SU-DHL-6 (cell line): ENCODE data around the gene ICAM1.

Experiments used
- H2AFZ ChIP-seq: fragments of 200-600 bp; sonication (generic); 2 replicates; pipeline ENCODE4 v1.6.1; 2014; ENCODE audit warnings: low read depth, mild to moderate bottlenecking, moderate library complexity, mixed read lengths, antibody characterized with exemption, low read length; ENCODE audit not compliant: severe bottlenecking
- H3F3A ChIP-seq: fragments of 200-600 bp; shearing (Covaris generic); 2 replicates; pipeline ENCODE4 v1.6.0; 2016; ENCODE audit warnings: antibody characterized with exemption, mild to moderate bottlenecking; ENCODE audit not compliant: insufficient read depth
- H3K27ac ChIP-seq: fragments of 200-600 bp; sonication (generic); 2 replicates; pipeline ENCODE4 v1.5.1; 2016; ENCODE audit warnings: low read depth, mild to moderate bottlenecking, low read length, moderate library complexity, mixed read lengths
- H3K27me3 ChIP-seq: fragments of 200-600 bp; sonication (generic), shearing (Covaris generic); 2 replicates; pipeline ENCODE4 v1.6.0; 2014; ENCODE audit warnings: mild to moderate bottlenecking, low read length
- H3K36me3 ChIP-seq: fragments of 200-600 bp; sonication (generic); 2 replicates; pipeline ENCODE4 v1.6.1; 2014; ENCODE audit warnings: mild to moderate bottlenecking, low read length, mixed read lengths
- H3K4me2 ChIP-seq: fragments of 300-600, 200-600 bp; shearing (Covaris generic), sonication (generic); 2 replicates; pipeline ENCODE4 v1.6.0; 2014; ENCODE audit warnings: low read length, low read depth, mild to moderate bottlenecking; ENCODE audit not compliant: poor library complexity, severe bottlenecking
- H3K4me3 ChIP-seq: fragments of 200-600 bp; sonication (generic); 2 replicates; pipeline ENCODE4 v1.5.1; 2014; ENCODE audit warnings: antibody characterized with exemption, low read length, mild to moderate bottlenecking, mixed read lengths; ENCODE audit not compliant: insufficient read depth, poor library complexity, severe bottlenecking
- H3K79me2 ChIP-seq: fragments of 200-600 bp; sonication (generic); 2 replicates; pipeline ENCODE4 v1.6.1; 2014; ENCODE audit warnings: mild to moderate bottlenecking, low read length, moderate library complexity; ENCODE audit not compliant: insufficient read depth
- H3K9ac ChIP-seq: fragments of 200-600 bp; sonication (generic); 2 replicates; pipeline ENCODE4 v1.7.0; 2014; ENCODE audit warnings: mild to moderate bottlenecking, low read length
- H3K9me2 ChIP-seq: fragments of 200-600 bp; sonication (generic); replicated peaks from 2 replicates; pipeline ENCODE4 v1.6.1; 2014; ENCODE audit warnings: low read length; ENCODE audit not compliant: insufficient read depth
- H3K9me3 ChIP-seq: fragments of 200-600 bp; sonication (generic); 2 replicates; pipeline ENCODE4 v1.6.1; 2014; ENCODE audit warnings: low read length, mixed read lengths; ENCODE audit not compliant: insufficient read depth
- H4K20me1 ChIP-seq: fragments of 200-600 bp; sonication (generic); 2 replicates; pipeline ENCODE4 v1.6.1; 2014; ENCODE audit warnings: low read depth, mild to moderate bottlenecking, antibody characterized with exemption, low read length, moderate library complexity, mixed read lengths
- CTCF ChIP-seq: fragments of 200-600 bp; sonication (generic); IDR thresholded peaks from one replicate; pipeline ENCODE4 v1.5.1; 2017; ENCODE audit warnings: antibody characterized with exemption, mild to moderate bottlenecking, low read length, moderate library complexity; ENCODE audit not compliant: insufficient read depth, poor library complexity, severe bottlenecking
- EZH2phosphoT487 ChIP-seq: fragments of 200-600 bp; sonication (generic), shearing (Covaris generic); conservative IDR thresholded peaks from 2 replicates; pipeline ENCODE4 v1.6.1; 2018; ENCODE audit warnings: mild to moderate bottlenecking, antibody characterized with exemption, low read length, moderate library complexity, mixed read lengths

ICAM1 gene

GRCh38 chr19:10227026-10227971, 43.6 kb upstream of the ICAM1 start:
- peaks cover 22% of the 10 kb centered on the region; the same call in 1 of the 2 replicates for H3K36me3 ChIP-seq
- no peaks in the 10 kb centered on the region; the same call in 1 of the 2 replicates for H4K20me1 ChIP-seq
- H3K79me2 ChIP-seq = peaks cover 88% of the 10 kb centered on the region
- H3F3A ChIP-seq = peaks cover 84% of the 10 kb centered on the region
- peak overlapping the region; percentile 100 for H3K27ac ChIP-seq
- H3K27me3 ChIP-seq = no peaks in the 10 kb centered on the region
- H2AFZ ChIP-seq = no peak overlapping the region
- peak overlapping the region; percentile 20 for H3K4me3 ChIP-seq
- H3K9me3 ChIP-seq = no peaks in the 10 kb centered on the region
- no peaks in the 10 kb centered on the region for H3K9me2 ChIP-seq
- peak overlapping the region; percentile 83 for H3K4me2 ChIP-seq
- no peak for TF ChIP-seq EZH2phosphoT487
- peak; percentile 57 for TF ChIP-seq CTCF
- peak overlapping the region; percentile 100 for H3K9ac ChIP-seq

GRCh38 chr19:10228393-10228792, 42.5 kb upstream of the ICAM1 start:
- no peaks in the 10 kb centered on the region for H3K9me2 ChIP-seq
- peaks cover 83% of the 10 kb centered on the region for H3F3A ChIP-seq
- H3K9me3 ChIP-seq = no peaks in the 10 kb centered on the region
- H2AFZ ChIP-seq = no peak overlapping the region
- H3K27me3 ChIP-seq = no peaks in the 10 kb centered on the region
- H3K27ac ChIP-seq = peak overlapping the region; percentile 100
- no peak for TF ChIP-seq EZH2phosphoT487
- peak overlapping the region; percentile 100 for H3K9ac ChIP-seq
- H3K4me2 ChIP-seq = peak overlapping the region; percentile 83
- peaks cover 87% of the 10 kb centered on the region for H3K79me2 ChIP-seq
- H3K36me3 ChIP-seq = peaks cover 22% of the 10 kb centered on the region; the same call in 1 of the 2 replicates
- H4K20me1 ChIP-seq = no peaks in the 10 kb centered on the region; the same call in 1 of the 2 replicates
- peak overlapping the region; percentile 73 for H3K4me3 ChIP-seq

- no peaks in the 10 kb centered on the region for H3K9me2 ChIP-seq
- peak overlapping the region; percentile 100 for H3K27ac ChIP-seq
- no peaks in the 10 kb centered on the region; the same call in 1 of the 2 replicates for H4K20me1 ChIP-seq
- peaks cover 82% of the 10 kb centered on the region for H3K79me2 ChIP-seq
- TF ChIP-seq CTCF (peak; percentile 65), EZH2phosphoT487 (no peak)
- H3K4me3 ChIP-seq = peak overlapping the region; percentile 73
- no peaks in the 10 kb centered on the region for H3K9me3 ChIP-seq
- peaks cover 84% of the 10 kb centered on the region for H3F3A ChIP-seq
- H3K36me3 ChIP-seq = peaks cover 16% of the 10 kb centered on the region; the same call in 1 of the 2 replicates
- no peaks in the 10 kb centered on the region for H3K27me3 ChIP-seq
- peak overlapping the region; percentile 100 for H3K9ac ChIP-seq
- no peak overlapping the region for H2AFZ ChIP-seq
- H3K4me2 ChIP-seq = peak overlapping the region; percentile 83
Observed at GRCh38 chr19:10228920-10229319, 42.0 kb upstream of the ICAM1 start.
